Measurements from ENCODE around the gene TSKU.
A peak's percentile ranks its signal among the peaks of the same experiment; 100 is the strongest.

The TSKU gene

GRCh38 chr11:76777305-76777704 is 5.9 kb upstream of the TSKU start:
- no peak overlapping the region for H3K4me3 ChIP-seq (ENCODE audit: low read length)
- DNase-seq (ENCODE audit: low read depth), result no peak
- TF ChIP-seq CTCF (conservative IDR thresholded peaks at IDR 0.05; ENCODE audit: low read length), result no peak

- peak; percentile 58 for DNase-seq (ENCODE audit: low read depth)
- H3K4me3 ChIP-seq (ENCODE audit: low read length), result no peak overlapping the region
- no peak for TF ChIP-seq CTCF (conservative IDR thresholded peaks at IDR 0.05; ENCODE audit: low read length)
Observed at GRCh38 chr11:76777876-76778275, 5.3 kb upstream of the TSKU start.

DNA sequence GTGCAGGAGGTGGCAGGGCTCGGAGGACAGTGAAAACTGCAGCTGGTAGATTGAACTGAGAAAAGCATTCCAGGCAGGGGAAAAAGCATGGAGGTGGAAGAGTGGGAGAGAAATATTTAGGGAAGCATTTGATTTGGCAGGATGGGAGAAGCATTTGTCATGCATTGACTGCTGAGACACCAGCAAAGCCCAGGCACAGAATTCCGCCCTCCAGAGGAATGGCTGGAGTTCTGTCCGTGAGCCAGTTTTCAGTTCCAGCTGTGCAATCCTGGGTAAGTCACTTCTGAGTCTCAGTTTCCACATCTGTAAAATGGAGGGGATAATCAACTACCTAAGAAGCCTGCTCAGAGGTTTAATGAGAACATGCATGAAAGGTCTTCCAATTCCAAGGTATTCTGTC is 4.3 kb upstream of the TSKU start:
- 0 out of 2 replicates have a peak, but pooled peaks have one; percentile 5 for TF ChIP-seq CTCF (conservative IDR thresholded peaks at IDR 0.05; ENCODE audit: low read length)
- DNase-seq (ENCODE audit: low read depth), result peak; percentile 46
- no peak overlapping the region for H3K4me3 ChIP-seq (ENCODE audit: low read length)

- DNase-seq (ENCODE audit: low read depth), result peak; percentile 78
- TF ChIP-seq CTCF (conservative IDR thresholded peaks at IDR 0.05; ENCODE audit: low read length), result no peak
- no peak overlapping the region for H3K4me3 ChIP-seq (ENCODE audit: low read length)
Observed at GRCh38 chr11:76781046-76781801, 1.9 kb upstream of the TSKU start.

DNA sequence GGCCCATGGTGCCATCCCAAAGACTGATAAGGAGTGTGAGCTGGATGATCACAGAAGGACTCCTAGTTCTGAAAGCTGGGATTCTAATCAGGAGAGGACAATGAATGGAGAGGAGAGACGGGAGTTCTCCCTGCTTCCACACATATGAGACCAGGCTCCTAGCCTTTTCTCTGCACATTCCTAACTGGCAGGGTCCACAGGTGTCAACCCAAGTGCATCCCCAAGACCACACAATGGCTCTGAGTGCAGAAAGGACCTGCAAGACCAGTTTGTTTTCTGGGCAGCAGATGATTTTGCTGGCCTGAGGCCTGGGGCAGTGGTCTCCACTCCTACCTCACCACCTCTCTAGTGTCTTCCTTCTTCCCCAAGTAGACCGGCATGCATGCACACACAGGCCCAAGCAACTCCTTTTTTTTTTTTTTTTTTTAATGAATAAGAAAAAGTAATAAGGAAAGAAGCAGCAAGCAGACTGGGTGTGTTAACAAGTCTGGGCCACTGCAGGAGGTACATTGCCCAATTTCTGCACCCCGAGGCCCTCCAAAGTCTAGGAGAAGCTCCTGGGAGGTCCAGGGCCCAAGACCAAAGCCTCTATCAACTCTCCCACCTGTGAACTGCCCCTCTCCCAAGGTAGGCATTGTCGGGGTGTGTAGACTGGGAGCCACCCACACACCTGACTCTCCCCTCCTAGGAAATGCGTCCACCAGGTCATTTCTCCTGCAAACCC is 1.2 kb upstream of the TSKU start:
- peak overlapping the region; percentile 57 for H3K4me3 ChIP-seq (ENCODE audit: low read length)

DNA sequence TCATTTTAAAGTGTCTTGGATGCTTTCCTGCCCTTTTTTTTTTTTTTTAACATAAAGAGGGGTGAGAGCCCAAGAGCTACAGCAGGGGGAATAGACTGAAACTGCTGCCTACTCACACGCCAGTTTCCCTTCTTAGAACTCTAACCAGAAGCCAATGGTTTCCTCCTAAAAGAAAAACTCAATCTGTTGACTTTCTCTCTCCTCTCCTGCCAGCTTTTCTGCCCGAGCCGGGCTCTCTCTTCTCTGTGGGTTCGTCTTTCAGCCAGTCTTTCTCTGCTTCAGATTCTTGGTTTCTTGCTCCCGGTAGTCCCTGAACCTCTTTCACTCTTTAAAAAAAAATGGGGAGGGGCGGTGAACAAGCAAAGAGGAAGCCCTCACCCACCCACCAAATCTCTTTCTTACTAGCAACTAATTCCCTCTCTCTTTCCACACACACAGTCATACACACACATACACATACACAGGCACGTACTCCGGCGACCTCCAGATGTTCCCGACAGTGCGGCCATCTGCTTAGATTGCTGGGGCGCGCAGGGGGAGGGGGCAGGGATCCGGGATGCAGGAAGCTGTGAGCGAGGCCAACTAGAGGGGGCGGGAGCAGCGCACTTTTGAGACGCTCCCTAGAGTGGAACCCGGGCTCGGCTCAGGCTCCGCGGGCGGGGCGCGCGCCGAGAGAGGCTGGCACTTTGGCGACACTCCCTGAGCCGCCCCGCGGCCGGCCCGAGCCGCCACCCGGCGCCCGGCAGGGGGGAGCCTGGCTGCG is 444 bp upstream of the TSKU start:
- DNase-seq (ENCODE audit: low read depth), result peak; percentile 98
- no peak for TF ChIP-seq CTCF (conservative IDR thresholded peaks at IDR 0.05; ENCODE audit: low read length)
- H3K4me3 ChIP-seq (ENCODE audit: low read length), result peak overlapping the region; percentile 96

More for the DNA sequence above, 1.2 kb upstream of the TSKU start:
- TF ChIP-seq CTCF (conservative IDR thresholded peaks at IDR 0.05; ENCODE audit: low read length), result no peak
- DNase-seq (ENCODE audit: low read depth), result no peak
